Measurements from ENCODE around the gene PLCG2.

DNA sequence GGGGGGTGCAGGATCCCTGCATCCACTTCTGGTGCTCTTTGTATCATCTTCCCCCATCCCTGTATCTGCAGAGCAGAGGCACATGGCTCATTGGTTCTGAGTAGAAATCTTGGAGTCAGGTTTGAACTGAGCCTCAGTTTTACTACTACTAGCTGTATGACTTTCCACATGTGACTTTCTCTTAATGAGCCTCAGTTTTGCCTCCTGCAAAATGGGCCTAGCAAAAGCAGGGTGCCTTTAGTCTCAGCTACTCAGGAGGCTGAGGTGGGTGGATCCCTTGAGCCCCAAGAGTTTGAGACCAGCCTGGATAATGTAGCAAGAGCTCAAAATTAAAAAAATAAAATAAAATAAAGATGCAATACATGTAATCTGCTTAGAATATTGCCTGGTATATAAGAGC lies 150.8 kb downstream of the PLCG2 start:
- TF ChIP-seq JUN (IDR thresholded peaks at IDR 0.05; ENCODE audit: low read depth, low read length), result no peak
- no peak for TF ChIP-seq YY1 (IDR thresholded peaks at IDR 0.05; ENCODE audit: low read depth, low read length)
- TF ChIP-seq, protein P1, sequence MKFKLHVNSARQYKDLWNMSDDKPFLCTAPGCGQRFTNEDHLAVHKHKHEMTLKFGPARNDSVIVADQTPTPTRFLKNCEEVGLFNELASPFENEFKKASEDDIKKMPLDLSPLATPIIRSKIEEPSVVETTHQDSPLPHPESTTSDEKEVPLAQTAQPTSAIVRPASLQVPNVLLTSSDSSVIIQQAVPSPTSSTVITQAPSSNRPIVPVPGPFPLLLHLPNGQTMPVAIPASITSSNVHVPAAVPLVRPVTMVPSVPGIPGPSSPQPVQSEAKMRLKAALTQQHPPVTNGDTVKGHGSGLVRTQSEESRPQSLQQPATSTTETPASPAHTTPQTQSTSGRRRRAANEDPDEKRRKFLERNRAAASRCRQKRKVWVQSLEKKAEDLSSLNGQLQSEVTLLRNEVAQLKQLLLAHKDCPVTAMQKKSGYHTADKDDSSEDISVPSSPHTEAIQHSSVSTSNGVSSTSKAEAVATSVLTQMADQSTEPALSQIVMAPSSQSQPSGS (IDR thresholded peaks at IDR 0.05; ENCODE audit: low read length), result no peak
- no peak for TF ChIP-seq CTCF (IDR thresholded peaks at IDR 0.05; ENCODE audit: control extremely low read depth in 1 of 3, insufficient read depth in 1 of 3, low read depth in 1 of 3, low read length in 3 of 3)
- no peak for TF ChIP-seq SIN3A (conservative IDR thresholded peaks at IDR 0.05 in 1 of 2, IDR thresholded peaks at IDR 0.05 in 1 of 2; ENCODE audit: low read depth in 1 of 2, low read length in 2 of 2)
- TF ChIP-seq, protein P2, sequence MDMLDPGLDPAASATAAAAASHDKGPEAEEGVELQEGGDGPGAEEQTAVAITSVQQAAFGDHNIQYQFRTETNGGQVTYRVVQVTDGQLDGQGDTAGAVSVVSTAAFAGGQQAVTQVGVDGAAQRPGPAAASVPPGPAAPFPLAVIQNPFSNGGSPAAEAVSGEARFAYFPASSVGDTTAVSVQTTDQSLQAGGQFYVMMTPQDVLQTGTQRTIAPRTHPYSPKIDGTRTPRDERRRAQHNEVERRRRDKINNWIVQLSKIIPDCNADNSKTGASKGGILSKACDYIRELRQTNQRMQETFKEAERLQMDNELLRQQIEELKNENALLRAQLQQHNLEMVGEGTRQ (IDR thresholded peaks at IDR 0.05; ENCODE audit: low read length), result no peak
- no peak for TF ChIP-seq RFX5 (IDR thresholded peaks at IDR 0.05; ENCODE audit: borderline replicate concordance, low read depth, low read length)
- TF ChIP-seq RAD21 (IDR thresholded peaks at IDR 0.05 in 1 of 2, conservative IDR thresholded peaks at IDR 0.05 in 1 of 2; ENCODE audit: low read depth in 2 of 2, low read length in 2 of 2), result no peak
- TF ChIP-seq POLR2A (IDR thresholded peaks at IDR 0.05; ENCODE audit: control extremely low read depth in 1 of 2, low read depth in 2 of 2, low read length in 2 of 2), result no peak
